HG03469 (cell line): ENCODE measurements around the gene POT1.

ENCODE experiments used
- ATAC-seq: cut with Tn5 transposase; IDR thresholded peaks from one replicate; pipeline ENCODE4 v1.9.1; 2021; ENCODE audit warnings: mild to moderate bottlenecking, moderate library complexity, moderate number of reproducible peaks; ENCODE audit not compliant: unreplicated experiment

Gene POT1

GRCh38 chr7:124776153-124776552 is 153.5 kb downstream of the POT1 start:
- ATAC-seq: no peak

- no peak for ATAC-seq
Observed at GRCh38 chr7:124775422-124775821, 154.2 kb downstream of the POT1 start.

- ATAC-seq: no peak
Observed at GRCh38 chr7:124773938-124774337, 155.7 kb downstream of the POT1 start.

DNA sequence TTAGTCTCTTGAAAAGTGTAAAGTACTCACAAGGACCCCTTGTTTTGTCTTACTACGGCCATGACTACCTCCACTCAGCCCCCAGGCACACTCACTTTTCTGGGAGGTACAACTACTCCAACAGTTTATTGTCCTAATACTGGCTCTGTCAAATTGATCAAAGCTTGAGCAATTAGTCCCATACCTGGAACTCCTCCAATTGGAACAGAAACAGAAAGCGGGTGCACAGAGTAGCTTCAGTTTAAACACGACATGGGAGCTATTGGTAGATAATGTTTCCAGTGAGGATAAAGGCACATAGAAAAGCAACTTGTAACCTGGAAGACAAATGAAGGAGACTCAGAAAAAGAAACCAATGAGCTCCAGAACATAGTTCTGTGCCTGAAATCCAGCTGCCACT is 156.3 kb downstream of the POT1 start:
- no peak for ATAC-seq
